Left lung (tissue), 10 donors: ENCODE results near the gene JAK1. TPM values are rescaled to one million over a fixed set of nuclear protein-coding genes. Genes with fewer than 3 reads are reported as not detected.

ENCODE experiments used
- ATAC-seq: fragments of 200-7000 bp; cut with Tn5 transposase; one replicate; pipeline ENCODE4 v1.9.1; 2020; ENCODE audit warnings: moderate library complexity
- DNase-seq, 4 donors: peaks; one replicate each; pipeline ENCODE4 v3.0.0-alpha.2; 2013 to 2020
- H3K27ac ChIP-seq, 2 donors: fragments of 200-600 bp; sonication (generic) in 1 of 2; one replicate each; pipeline versions ENCODE4 v1.5.0 to v1.8.0; 2020 to 2021
- H3K27me3 ChIP-seq, 2 donors: fragments of 200-600 bp; sonication (generic) in 1 of 2; one replicate each; pipeline versions ENCODE4 v1.5.0 to v1.8.0; 2020 to 2021
- H3K36me3 ChIP-seq, 2 donors: fragments of 200-600 bp; sonication (generic) in 1 of 2; one replicate each; pipeline versions ENCODE4 v1.5.0 to v1.8.0; 2020 to 2021
- H3K4me1 ChIP-seq, 2 donors: fragments of 200-600 bp; one replicate each; pipeline ENCODE4 v1.8.0; 2021
- H3K4me3 ChIP-seq, 2 donors: fragments of 200-600 bp; sonication (generic) in 1 of 2; one replicate each; pipeline versions ENCODE4 v1.5.0 to v1.8.0; 2020 to 2021; ENCODE audit warnings: mild to moderate bottlenecking in 1 of 2
- H3K9me3 ChIP-seq, 2 donors: fragments of 200-600 bp; sonication (generic) in 1 of 2; one replicate each; pipeline versions ENCODE4 v1.5.0 to v1.8.0; 2020 to 2021
- intact Hi-C, 2 donors: fragments of 100-400 bp; cut with DNase I; formaldehyde crosslinking; loops; one replicate each; pipeline versions ENCODE4 v1.11.2 to v1.14.2; 2022
- polyA plus RNA-seq, 6 donors: library from polyadenylated mRNA; unstranded; fragments of 120-200 nt; gene quantifications; one replicate each; pipeline ENCODE4 v1.2.1, GENCODE V29; 2013; ENCODE audit not compliant: insufficient read length in 6 of 6
- total RNA-seq, 2 donors: library from RNA; stranded (reverse); fragmentation: NEBNext Ultra II Directional; extraction: Animal tissue kit (Norgen Biotek cat#: 25700); gene quantifications; one replicate each; pipeline ENCODE4 v1.2.1, GENCODE V29; 2021
- TF ChIP-seq, protein P1 (sequence below), 2 donors: fragments of 200-600 bp; sonication (generic) in 1 of 2; IDR thresholded peaks; one replicate each; pipeline versions ENCODE4 v1.5.0 to v1.8.0; 2021; ENCODE audit warnings: antibody characterized with exemption in 2 of 2
- donor health status: DM: no; HTN: yes; CAD: no.
- donor health status: DM: no; HTN: no; CAD: no.

Gene JAK1
- total and polyA plus RNA-seq, 8 donors: 103 to 162 (median 115) TPM

DNA sequence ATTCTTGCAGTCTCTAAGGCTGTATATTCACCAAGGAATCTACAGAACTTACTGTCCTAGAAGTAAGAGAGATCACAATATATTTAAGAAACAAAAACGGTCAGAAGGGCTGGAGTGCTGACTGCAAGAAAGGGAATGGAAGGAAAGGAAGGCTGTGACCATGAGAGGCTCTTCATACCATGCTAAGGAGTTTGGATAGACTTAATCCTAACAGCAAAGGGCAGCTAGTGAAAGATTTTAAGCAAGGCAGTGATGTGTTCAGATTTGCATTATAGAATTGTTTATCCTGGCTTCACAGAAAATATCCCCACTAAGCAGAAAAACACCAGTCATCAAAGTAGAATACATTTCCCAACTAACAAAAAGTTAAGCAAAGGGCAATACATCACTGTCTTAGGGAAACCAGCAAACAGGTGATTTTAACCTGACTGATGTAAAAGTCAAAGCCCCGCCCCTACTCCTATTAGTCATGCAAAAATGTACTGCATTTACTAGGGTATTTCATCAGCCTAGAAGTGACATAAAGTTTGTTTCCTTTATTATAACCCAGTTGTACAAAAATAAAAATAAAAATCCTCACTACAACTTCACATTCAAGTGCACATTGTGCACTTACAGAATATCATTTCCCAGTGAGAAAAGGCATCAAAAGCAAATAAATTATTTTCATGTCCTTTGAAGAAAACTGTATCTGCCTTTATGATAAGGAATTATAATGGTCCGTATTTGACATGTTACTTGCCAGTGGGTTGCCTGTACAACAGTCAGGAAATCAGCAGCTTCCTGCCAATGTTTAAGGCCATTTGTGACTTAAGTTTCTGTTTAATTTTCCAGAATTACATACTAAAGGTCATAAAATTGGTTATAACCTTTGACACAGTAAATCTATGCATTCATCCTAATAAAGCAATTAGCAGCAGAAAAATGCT is 17.2 kb downstream of the JAK1 start:
- Histone ChIP-seq H3K4me3 (no peak overlapping the region), H3K9me3 (no peaks in the 10 kb centered on the region), H3K27ac (peak overlapping the region; percentile 28 to 60), H3K27me3 (no peaks in the 10 kb centered on the region), H3K4me1 (peaks cover 4 to 66% of the 10 kb centered on the region in 2 donors), H3K36me3 (no peaks in the 10 kb centered on the region)
- intact Hi-C loops: no loop called here
- TF ChIP-seq, protein P1, sequence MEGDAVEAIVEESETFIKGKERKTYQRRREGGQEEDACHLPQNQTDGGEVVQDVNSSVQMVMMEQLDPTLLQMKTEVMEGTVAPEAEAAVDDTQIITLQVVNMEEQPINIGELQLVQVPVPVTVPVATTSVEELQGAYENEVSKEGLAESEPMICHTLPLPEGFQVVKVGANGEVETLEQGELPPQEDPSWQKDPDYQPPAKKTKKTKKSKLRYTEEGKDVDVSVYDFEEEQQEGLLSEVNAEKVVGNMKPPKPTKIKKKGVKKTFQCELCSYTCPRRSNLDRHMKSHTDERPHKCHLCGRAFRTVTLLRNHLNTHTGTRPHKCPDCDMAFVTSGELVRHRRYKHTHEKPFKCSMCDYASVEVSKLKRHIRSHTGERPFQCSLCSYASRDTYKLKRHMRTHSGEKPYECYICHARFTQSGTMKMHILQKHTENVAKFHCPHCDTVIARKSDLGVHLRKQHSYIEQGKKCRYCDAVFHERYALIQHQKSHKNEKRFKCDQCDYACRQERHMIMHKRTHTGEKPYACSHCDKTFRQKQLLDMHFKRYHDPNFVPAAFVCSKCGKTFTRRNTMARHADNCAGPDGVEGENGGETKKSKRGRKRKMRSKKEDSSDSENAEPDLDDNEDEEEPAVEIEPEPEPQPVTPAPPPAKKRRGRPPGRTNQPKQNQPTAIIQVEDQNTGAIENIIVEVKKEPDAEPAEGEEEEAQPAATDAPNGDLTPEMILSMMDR (IDR thresholded peaks at IDR 0.05): no peak
- DNase-seq (no peak), ATAC-seq (peak; percentile 67)

DNA sequence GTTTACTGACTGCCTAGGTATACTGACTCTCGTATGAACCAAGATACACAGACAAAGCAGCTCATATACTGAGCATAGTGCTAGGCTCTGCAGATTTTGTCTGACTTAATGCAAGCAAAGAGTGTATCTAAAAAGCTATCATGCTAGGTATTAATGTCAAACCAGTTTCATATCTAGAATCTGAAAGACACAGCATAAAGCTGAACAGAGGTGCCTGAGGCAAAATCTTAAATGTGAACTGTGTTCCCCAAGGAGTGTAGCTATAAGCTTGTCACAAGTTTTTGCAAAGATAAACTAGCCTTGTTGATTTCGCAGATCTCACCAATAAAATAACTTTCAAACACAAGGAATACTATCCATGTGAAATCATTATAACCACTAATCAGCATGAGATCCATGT is 18.1 kb downstream of the JAK1 start:
- intact Hi-C loops: no loop called here

DNA sequence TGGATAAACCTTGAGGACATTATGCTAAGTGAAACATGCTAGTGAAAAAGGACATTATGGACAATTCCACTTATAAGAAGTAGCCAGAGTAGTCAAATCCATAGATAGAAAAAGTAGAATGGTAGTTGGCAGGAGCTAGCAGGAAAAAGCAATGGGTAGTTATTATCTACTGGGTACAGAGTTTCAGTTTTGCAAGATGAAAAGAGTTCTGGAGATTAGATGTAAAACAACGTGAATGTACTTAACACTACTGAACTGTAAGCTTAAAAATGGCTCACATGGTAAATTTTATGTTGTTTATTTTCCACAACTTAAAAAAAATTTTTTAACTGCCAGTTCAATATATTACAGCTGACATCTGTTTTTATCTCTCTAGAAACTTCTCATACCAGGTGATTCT is 19.4 kb downstream of the JAK1 start:
- TF ChIP-seq, protein P1 (IDR thresholded peaks at IDR 0.05): no peak
- H3K27ac ChIP-seq: no peak overlapping the region
- ATAC-seq (no peak), DNase-seq (no peak)
- H3K9me3 ChIP-seq: no peaks in the 10 kb centered on the region
- H3K27me3 ChIP-seq: no peaks in the 10 kb centered on the region
- intact Hi-C loops: no loop called here
- H3K4me3 ChIP-seq: no peak overlapping the region
- H3K4me1 ChIP-seq: peaks cover 4 to 58% of the 10 kb centered on the region in 2 donors
- H3K36me3 ChIP-seq: no peaks in the 10 kb centered on the region

More for the DNA sequence above, 18.1 kb downstream of the JAK1 start:
- no peak overlapping the region for H3K4me3 ChIP-seq
- TF ChIP-seq, protein P1 (IDR thresholded peaks at IDR 0.05): no peak
- H3K27me3 ChIP-seq: no peaks in the 10 kb centered on the region
- ATAC-seq (no peak), DNase-seq (no peak)
- H3K27ac ChIP-seq: peak overlapping the region in 1 of 2 donors; percentile 60
- peaks cover 4 to 58% of the 10 kb centered on the region in 2 donors for H3K4me1 ChIP-seq
- no peaks in the 10 kb centered on the region for H3K36me3 ChIP-seq
- no peaks in the 10 kb centered on the region for H3K9me3 ChIP-seq

DNA sequence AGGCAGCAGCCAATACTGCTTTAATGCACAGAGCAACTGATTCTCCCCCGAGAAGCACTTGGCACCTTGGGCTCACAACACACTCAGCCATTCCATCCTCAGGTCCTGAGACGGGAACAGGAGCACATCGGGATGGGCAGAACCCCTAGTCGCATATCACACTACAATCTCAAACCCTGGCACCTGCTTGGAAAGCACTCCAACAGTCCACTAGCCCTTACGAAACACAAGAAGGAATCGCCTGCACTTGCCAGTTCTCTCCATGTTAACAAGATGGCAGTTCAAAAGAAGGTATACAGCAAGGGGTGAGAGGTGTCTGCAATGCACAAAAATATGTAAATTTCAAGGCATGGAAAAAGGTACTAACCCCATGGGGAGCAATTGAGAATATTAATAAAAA is 21.4 kb downstream of the JAK1 start:
- no peaks in the 10 kb centered on the region for H3K36me3 ChIP-seq
- intact Hi-C loops: no loop called here
- peaks cover 4 to 63% of the 10 kb centered on the region in 2 donors for H3K4me1 ChIP-seq
- no peaks in the 10 kb centered on the region for H3K27me3 ChIP-seq
- ATAC-seq: peak; percentile 60
- DNase-seq: no peak
- H3K27ac ChIP-seq: no peak overlapping the region
- TF ChIP-seq, protein P1 (IDR thresholded peaks at IDR 0.05): no peak
- no peak overlapping the region for H3K4me3 ChIP-seq
- H3K9me3 ChIP-seq: no peaks in the 10 kb centered on the region

DNA sequence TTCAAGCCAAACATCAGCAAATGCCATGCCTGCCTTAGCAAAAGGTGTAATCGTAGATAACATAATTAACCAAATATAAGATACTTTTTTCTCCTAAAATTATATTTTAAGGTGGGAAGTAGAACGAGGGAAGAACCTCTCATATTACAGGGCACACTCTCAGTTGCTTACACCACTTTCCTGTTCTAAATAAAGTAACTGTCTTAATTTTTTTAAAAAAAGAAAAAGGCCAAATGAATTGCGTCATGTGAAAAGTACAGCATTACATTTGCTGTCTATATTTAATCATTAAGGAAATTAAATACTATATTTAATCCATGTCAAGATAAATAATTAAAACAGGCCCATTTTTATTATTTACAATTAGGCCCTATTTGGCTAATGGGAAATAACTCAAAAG is 23.7 kb downstream of the JAK1 start:
- Histone ChIP-seq H3K4me3 (no peak overlapping the region), H3K27me3 (no peaks in the 10 kb centered on the region), H3K9me3 (no peaks in the 10 kb centered on the region), H3K27ac (no peak overlapping the region), H3K36me3 (no peaks in the 10 kb centered on the region), H3K4me1 (peaks cover 4 to 54% of the 10 kb centered on the region in 2 donors)
- no peak for ATAC-seq
- DNase-seq: no peak
- TF ChIP-seq, protein P1 (IDR thresholded peaks at IDR 0.05): no peak
- intact Hi-C loops: no loop called here
